Measurements from ENCODE around the gene TRAPPC4.
"Not testable (repeated sequence)": the region's sequence is repeated elsewhere in the genome, so short reads cannot be mapped to it uniquely, and the experiment has no call there.

The TRAPPC4 gene, protein sequence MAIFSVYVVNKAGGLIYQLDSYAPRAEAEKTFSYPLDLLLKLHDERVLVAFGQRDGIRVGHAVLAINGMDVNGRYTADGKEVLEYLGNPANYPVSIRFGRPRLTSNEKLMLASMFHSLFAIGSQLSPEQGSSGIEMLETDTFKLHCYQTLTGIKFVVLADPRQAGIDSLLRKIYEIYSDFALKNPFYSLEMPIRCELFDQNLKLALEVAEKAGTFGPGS
- total RNA-seq: 24.3 to 47.3 (median 38.8) reads per million in 4 donors

DNA sequence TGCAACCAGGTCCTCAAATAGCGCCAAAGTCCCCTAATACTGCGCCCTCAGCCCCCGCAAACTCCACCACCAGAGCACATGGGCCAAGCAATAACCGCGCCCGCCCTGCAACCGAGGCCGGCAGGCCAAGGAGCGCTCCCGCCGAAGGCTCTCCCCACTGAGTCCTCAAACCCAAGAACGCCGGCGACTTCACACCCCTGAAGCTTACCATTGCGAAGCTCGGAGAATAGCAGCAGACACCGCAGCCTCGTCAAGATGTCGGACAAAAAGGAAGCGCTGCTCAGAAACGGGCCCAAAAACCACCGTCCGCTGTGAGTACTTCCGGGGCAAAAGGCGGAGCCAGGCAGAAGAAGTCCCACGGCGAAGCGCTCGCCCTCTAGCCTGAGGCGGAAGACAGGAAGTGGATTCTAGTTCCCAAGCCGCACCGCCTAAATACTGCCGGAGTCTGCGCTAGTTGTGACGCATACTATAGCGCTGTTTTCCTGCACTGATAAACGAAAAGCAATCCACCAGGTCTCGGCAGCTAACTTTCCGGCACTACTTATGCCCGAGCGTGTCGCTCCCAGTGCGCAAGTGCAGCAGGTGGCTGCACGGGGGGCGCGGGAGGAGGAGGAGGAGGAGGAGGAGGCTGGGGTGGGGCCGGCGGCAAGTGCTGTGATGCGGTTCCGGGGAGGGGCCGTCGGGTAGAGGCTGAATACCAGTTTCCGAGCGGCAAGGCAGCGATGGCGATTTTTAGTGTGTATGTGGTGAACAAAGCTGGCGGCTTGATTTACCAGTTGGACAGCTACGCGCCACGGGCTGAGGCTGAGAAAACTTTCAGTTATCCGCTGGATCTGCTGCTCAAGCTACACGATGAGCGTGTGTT is at the start of gene TRAPPC4, which contains the start of gene RPS25:
TRAPPC4 (plus strand) TSS at position 693 of the 865 bp plus-strand sequence; CDS start at position 723, 30 bp downstream.
RPS25 (minus strand) TSS at position 270 of the 865 bp plus-strand sequence; CDS start at position 211, 59 bp downstream.
- peak; percentile 90 to 97 (median 94) for DNase-seq

DNA sequence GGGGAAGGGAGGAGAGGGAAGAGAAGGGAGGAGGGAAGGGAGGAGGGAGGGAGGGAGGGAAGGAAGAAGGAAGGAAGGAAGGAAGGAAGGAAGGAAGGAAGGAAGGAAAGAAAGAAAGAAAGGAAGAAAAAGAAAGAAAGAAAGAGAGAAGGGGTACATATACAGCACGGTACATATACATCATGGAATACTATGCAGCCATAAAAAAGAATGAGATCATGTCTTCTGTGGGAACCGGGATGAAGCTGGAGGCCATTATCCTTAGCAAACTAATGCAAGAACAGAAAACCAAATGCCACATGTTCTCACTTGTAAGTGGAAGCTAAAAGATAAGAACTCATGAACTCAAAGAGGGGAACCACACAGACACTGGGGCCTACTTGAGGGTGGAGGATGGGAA is 49.1 kb upstream of the TRAPPC4 start:
- not testable (repeated sequence) for DNase-seq

DNA sequence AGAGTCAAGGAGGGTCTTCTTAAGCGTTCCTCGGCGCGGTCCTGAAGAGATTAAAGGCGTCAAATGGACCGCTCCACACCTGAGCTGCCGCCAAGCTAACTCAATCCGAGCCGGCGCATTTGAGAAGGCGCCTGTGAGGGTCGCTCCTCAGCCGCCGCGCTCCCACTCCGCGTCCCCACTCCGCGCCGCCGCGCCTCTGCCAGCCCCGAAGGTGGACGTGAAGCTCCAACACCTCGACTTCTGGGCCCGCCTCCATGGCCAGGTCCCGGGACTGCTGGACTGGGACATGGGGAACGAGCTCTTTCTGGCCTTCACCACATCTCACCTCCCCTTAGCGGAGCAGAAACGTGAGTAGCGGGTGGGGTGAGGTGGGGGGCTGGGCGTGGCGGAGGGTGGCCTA is 46.9 kb upstream of the TRAPPC4 start, which contains the start of gene FOXR1:
FOXR1 (plus strand) TSS at position 116 of the 400 bp plus-strand sequence; CDS start at position 287, 171 bp downstream.
- DNase-seq: no peak

DNA sequence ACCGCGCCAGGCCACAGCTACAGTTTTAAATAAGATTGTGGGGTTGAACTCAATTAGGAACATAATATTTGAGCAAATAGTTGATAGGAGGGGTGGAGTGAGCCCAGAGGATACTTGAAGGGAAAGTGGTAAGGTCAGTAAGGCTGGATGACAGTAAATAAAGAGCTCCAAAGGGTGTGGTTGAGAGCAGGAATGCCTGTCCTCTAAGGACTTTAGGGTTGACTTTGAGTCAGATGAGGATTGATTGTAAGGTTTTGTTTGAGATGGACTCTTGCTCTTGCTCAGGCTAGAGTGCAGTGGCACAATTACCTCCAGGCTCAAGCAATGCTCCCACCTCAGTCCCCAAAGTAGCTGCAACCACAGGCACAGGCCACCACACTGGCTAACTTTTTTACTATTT is 44.6 kb upstream of the TRAPPC4 start:
- DNase-seq: no peak

DNA sequence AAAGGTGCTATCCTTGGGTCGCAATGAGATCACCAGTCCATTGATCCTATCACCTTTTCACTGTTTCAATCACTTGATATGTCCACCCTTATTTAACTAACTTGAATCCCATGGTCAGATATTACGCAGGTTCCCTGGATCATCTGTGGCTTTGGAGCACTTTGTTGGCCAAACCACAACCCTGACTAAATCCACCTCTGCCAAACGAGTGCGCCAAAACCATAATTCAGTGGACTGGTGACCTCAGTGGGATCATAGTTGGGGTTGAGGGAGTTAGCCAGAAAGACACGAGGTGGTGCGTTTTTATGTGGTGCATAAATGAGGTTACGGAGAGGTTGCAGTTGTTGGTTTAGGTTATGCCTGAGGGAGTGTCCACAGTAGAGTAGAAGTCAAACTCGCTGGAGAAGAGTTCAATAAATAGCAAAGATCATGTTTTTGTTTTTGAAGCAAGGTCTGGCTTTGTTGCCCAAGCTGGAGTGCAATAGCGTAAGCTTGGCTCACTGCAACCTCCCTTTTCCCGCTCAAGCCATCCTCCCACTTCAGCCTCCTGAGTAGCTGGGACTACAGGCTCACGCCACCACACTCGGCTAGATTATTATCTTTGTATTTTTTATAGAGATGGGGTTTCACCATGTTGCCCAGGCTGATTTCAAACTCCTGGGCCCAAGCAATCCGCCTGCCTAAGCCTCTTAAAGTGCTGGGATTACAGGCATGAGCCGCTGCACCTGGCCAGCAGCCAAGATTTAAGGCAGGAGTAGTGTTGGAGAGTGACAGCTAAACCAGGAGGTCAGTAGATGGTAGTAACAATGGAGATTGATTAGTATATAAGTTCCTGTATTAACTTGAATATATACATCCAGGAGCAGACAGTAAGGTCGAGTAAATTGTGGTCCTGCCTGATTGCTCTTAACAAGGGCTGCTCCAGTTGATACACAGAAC is 42.5 kb upstream of the TRAPPC4 start:
- no peak for DNase-seq

DNA sequence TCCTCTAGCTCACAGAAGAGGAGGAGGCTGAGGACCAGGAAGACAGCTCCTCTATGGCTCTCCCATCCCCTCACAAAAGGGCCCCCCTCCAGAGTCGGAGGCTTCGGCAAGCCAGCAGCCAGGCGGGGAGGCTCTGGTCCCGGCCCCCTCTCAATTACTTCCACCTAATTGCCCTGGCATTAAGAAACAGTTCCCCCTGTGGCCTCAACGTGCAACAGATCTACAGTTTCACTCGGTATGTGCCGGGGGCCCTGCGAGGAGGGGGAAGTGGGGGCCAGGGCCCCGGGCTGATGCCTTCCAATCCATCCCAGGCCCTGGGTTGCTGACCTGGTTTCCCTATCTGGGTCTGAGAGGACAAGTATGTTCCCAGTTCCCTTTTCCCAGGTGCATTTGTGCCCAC is 39.1 kb upstream of the TRAPPC4 start:
- DNase-seq: no peak

DNA sequence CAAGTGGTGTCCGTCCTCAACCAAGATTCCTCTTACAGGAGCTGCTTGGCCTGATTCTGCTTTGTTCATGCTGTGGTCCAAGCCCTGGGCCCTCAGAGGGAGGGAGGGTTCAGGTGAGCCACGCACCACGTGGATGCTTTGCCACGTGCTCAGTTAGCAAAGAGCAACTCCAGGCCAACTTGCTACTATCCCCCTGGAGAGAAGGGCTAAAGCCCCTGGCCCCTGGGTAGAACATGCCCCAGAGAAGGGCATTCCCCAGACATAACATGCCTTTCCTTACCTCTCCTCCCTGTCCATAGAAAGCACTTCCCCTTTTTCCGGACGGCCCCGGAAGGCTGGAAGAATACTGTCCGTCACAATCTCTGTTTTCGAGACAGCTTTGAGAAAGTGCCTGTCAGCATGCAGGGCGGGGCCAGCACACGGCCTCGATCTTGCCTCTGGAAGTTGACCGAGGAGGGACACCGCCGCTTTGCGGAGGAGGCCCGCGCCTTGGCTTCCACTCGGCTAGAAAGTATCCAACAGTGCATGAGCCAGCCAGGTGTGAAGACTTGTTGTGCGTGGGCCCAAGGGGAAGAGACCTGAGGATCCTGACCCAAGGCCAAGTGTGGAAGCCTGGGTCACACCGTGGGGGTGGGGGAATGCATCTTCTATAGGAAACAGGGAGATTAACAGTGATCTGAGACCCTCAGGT is 38.2 kb upstream of the TRAPPC4 start:
- no peak for DNase-seq

DNA sequence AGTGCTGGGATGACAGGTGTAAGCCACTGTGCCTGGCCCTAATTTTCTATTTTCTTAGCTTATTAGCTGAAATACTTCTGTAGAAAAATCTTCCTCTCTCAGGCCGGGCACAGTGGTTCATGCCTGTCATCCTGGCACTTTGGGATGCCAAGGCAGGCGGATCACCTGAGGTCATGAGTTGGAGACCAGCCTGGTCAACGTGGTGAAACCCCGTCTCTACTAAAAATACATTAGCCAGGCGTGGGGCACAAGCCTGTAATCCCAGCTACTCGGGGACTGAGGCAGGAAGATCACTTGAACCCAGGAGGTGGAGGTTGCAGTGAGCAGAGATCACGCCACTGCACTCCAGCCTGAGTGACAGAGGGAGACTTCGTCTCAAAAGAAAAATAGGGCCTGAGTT is 34.2 kb upstream of the TRAPPC4 start:
- not testable (repeated sequence) for DNase-seq

DNA sequence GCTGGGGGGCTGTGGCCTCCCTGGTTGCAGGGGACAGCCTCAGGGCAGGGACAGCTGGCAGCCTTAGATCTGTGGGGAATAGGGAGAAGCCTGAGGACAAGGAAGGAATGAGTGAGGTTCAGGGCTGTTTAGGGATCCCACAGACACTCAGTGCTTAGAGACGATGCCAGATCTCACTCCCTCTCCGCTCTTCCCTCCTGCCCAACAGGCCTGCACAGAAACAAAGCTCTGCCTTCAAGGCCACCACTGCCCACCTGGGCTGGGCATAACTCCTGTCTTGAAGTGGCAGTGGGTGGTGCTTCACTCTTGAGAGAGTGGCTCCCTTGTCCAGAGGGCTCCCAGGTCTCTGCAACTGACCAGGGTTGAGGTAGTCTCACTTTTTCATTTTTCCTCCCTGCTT is 33.7 kb upstream of the TRAPPC4 start:
- DNase-seq: no peak

DNA sequence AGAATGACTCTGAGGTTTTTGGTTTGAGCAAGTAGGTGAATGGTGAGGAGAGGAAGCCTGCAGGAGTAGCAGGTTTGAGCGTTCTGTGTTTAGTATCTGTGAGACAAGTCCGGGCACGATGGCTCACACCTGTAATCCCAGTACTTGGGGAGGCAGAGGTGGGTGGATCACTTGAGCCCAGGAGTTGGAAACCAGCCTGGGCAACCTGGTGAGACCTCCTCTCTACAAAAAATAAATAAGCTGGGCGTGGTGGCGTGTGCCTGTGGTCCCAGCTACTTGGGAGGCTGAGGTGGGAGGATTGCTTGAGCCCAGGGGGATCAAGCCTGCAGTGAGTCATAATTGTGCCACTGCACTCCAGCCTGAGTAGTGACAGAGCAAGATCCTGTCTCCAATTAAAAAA is 30.3 kb upstream of the TRAPPC4 start:
- no peak for DNase-seq

DNA sequence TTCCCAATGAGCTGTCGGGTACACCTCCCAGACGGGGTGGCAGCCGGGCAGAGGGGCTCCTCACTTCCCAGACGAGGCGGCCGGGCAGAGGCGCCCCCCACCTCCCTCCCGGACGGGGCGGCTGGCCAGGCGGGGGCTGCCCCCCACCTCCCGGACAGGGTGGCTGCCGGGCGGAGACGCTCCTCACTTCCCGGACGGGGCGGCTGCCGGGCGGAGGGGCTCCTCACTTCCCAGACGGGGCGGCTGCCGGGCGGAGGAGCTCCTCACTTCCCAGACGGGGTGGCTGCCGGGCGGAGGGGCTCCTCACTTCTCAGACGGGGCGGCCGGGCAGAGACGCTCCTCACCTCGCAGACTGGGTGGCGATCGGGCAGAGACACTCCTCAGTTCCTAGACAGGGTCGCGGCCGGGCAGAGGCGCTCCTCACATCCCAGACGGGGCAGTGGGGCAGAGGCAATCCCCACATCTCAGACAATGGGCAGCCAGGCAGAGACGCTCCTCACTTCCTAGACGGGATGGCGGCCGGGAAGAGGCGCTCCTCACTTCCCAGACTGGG is 27.0 kb upstream of the TRAPPC4 start:
- not testable (repeated sequence) for DNase-seq

DNA sequence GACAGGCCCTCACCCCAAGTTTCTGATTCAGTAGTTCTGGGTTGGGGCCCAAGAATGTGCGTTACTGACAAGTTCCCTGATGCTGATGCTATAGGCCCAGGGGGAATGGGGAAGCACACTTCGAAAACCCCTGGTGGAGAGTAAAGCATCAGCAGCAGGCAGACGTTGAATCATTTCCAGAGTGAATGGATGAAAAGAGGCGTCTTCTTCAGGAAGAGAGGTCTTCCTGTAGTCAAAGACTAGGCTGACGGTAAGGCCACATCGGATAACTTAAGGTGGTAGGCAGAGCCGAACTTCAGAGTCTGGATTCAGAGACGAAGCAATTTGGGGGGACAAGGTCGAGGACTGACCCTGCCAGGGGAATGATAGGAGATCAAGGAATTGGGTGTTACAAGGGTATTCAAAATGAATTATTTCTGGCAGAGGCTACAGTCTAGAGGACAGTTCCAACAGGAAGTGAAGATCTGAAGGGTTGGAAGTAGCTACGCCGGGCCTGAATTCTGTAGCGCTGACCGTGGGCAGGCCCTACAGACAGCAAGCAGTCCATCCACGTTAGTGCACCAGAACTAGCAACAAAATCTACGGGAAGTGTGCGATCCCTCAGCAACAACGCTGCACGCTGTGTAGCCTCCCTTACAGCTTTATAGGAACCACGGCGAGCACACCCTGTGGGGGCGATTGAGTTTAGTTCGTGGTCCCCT is 21.5 kb upstream of the TRAPPC4 start:
- DNase-seq: peak in 2 of 5 donors; percentile 13 to 76

DNA sequence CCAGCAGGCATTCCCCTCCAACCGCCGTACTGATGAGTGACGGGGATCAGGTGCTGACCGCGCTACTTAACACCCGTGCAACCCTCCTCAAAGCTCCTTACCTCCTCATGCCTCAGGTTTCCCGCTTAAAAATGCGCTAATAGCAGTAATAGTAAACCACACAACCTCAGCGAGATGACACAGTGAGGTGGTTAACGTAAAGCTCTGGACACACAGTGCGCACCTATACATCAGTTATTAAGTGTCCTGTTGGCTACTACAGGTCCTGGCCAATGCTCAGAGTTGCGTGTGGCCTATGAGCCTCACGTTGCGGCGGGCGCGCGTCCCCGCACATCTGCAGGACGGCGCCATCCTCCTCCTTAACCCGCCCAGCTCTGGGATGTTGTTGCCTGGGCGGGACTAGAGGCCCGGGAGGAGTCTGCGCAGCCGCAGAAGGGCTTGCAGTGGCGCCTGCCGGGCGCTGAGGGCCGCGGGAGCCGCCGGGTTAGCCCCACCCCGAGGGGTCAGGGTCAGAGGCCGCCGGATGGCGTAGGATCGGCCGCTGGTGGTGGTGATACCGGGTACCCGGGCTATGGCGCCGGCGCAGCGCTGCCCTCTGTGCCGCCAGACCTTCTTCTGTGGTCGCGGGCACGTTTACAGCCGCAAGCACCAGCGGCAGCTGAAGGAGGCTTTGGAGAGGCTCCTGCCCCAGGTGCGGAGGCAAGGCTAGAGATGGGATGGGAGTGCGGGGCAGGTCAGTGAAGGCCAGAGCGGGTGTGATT is 20.8 kb upstream of the TRAPPC4 start, which contains the start of gene CENATAC:
CENATAC (plus strand) TSS at position 512 of the 761 bp plus-strand sequence; CDS start at position 572, 60 bp downstream.
- DNase-seq: peak; percentile 95 to 97 (median 95)

DNA sequence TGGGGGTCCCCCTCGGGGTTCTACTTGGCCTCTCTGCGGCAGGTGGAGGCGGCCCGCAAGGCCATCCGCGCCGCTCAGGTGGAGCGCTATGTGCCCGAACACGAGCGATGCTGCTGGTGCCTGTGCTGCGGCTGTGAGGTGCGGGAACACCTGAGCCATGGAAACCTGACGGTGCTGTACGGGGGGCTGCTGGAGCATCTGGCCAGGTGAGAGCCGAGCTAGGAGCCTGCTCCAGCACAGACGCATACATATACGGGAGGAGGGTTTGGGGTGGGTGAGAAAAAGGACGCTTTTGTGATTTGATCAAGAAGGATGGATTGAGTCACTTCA is 20.2 kb upstream of the TRAPPC4 start:
- no peak for DNase-seq

DNA sequence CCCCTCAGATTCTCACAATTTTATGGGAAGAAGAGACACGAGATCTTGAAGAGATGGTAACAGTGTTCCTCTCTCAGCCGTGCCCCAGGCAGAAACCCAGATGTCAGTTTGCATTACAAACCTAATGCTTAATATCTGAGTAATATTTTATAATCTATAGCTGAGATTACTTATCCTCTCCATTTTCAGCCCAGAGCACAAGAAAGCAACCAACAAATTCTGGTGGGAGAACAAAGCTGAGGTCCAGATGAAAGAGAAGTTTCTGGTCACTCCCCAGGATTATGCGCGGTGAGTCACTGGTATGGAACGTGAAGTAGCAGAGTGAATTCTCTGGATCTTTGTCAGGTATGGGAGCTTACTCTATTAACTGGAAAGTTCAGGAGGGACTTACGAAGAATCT is 19.7 kb upstream of the TRAPPC4 start:
- DNase-seq: no peak

DNA sequence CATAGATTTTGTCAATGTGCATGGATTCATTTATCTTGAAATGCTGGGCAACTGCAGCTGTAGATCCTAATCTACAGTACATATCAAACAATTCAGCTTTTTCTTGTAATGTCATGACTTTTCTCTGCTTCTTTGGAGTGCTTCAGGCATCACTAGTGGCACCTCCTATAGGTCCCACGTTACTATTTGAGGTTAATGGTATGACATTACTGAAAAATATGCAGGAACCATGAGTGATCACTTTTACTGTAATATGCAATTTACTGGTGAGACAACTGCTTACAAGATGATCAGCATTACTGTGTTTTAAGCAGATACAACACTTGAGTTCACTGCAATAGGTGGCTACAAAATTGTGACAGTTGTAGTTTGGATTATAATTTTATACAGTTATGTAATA is 17.7 kb upstream of the TRAPPC4 start:
- DNase-seq: no peak

DNA sequence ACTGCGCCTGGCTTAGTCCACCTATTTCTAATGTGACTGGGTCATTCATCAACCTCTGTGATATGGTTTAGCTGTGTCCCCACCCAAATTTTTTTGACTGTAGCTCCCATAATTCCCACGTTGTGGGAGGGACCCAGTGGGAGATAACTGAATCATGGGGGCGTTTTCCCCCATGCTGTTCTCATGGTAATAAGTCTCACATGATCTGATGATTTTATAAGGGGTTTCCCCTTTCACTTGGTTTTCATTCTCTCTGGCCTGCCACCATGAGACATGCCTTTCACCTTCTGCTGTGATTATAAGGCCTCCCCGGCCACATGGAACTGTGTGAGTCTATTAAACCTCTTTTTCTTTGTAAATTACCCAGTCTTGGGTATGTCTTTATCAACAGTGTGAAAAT is 11.9 kb upstream of the TRAPPC4 start:
- no peak for DNase-seq

DNA sequence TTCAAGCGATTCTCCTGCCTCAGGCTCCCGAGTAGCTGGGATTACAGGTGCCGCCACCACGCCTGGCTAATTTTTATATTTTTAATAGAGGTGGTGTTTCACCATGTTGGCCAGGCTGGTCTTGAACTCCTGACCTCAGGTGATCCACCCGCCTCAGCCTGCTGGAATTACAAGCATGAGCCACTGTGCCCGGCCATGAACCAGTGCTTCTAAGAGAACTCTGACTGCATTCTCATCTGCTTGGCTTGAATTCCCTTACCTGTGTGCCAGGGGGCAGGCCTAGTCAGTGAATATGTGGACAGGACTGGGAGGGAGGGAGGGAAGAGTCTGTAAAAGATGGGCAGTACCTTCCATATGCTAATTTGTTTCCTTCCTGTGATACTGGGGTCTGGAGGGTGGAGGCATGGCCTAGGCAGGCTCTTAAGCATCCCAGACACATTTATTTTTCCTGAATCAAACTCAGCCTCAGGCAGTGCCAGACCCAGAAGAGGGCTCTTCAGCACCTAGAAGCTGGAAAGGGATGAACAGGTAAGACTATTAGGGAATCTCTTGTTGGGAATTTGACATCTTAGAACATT is 7.0 kb upstream of the TRAPPC4 start:
- DNase-seq: no peak

DNA sequence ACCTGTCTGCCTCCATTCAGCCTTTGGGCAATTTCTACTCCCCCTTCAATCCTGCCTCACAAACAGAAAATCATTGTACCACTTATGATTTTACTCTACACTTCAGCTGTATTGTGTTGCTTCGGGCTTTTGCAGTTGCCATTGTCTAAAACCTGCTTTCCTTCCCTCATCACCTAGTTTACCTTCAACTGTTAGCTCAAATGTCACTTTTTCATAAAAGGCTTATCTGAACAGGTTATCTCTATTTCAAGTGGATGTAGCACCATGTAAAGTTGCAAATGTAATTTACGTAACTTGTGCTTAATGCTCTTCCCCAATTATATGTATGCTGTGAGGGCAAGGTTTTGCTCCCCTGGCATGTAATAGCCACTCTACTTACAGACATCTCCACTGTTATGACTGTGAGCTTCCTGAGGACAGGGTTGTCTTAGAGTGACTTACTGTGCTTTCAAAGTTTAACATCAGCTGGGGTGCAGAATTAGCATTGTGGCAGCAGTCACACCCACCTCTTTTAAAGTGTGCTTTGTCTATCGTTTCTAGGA is 5.9 kb upstream of the TRAPPC4 start:
- no peak for DNase-seq

All from T-helper 1 cell (primary cell).